Choroid plexus epithelial cell (primary cell): ENCODE results near the gene MFAP2.
A peak's percentile ranks its signal among the peaks of the same experiment; 100 is the strongest.
"Not testable (repeated sequence)": the region's sequence is repeated elsewhere in the genome, so short reads cannot be mapped to it uniquely, and the experiment has no call there.

Source experiments
- DNase-seq: peaks from one replicate; pipeline ENCODE4 v3.0.0-alpha.2; 2010; ENCODE audit warnings: low read depth
- H3K4me3 ChIP-seq: 2 replicates; pipeline ENCODE4 v1.5.1; 2011; ENCODE audit warnings: low read depth, mild to moderate bottlenecking, control low read depth, low read length, moderate library complexity
- TF ChIP-seq, protein P1 (sequence below): conservative IDR thresholded peaks from 2 replicates; pipeline ENCODE4 v1.5.1; 2011; ENCODE audit warnings: low read depth, mild to moderate bottlenecking, control low read depth, inconsistent platforms, low read length, moderate library complexity

MFAP2 gene

DNA sequence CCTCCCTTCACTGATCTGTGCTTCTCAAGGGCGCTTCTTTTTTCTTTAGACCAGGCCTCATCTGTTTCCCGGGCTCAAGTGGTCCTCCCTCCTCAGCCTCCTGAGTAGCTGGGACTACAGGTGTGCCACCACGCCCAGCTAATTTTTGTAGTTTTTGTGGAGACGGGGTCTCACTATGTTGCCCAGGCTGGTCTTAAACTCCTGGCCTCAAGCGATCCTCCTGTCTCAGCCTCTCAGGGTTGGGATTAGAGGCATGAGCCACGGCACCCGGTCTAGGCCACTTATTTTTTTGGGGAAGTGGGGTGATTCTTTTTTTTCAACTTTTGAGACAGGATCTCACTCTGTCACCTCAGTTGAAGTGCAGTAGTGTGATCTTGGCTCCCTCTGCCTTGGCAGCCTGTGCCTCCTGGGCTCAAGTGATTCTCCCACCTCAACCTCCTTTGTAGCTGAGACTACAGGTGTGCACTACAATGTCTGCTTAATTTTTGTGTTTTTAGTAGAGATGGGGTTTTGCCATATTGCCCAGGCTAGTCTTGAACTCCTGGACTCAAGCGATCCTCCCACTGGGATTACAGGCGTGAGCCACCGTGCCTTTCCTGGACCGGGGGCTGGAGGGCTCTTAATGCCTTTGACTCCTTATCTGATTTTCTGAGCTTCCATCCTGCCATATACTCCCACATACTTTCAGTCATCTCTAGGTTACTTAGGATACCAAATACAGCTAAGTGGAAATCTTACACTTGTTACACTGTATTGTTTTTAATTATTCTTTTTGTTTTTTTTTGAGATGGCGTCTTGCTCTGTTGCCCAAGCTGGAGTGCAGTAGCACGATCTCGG, 18.9 kb downstream of the MFAP2 start:
- H3K4me3 ChIP-seq: peak overlapping the region; percentile 49
- TF ChIP-seq, protein P1, sequence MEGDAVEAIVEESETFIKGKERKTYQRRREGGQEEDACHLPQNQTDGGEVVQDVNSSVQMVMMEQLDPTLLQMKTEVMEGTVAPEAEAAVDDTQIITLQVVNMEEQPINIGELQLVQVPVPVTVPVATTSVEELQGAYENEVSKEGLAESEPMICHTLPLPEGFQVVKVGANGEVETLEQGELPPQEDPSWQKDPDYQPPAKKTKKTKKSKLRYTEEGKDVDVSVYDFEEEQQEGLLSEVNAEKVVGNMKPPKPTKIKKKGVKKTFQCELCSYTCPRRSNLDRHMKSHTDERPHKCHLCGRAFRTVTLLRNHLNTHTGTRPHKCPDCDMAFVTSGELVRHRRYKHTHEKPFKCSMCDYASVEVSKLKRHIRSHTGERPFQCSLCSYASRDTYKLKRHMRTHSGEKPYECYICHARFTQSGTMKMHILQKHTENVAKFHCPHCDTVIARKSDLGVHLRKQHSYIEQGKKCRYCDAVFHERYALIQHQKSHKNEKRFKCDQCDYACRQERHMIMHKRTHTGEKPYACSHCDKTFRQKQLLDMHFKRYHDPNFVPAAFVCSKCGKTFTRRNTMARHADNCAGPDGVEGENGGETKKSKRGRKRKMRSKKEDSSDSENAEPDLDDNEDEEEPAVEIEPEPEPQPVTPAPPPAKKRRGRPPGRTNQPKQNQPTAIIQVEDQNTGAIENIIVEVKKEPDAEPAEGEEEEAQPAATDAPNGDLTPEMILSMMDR: no peak

DNA sequence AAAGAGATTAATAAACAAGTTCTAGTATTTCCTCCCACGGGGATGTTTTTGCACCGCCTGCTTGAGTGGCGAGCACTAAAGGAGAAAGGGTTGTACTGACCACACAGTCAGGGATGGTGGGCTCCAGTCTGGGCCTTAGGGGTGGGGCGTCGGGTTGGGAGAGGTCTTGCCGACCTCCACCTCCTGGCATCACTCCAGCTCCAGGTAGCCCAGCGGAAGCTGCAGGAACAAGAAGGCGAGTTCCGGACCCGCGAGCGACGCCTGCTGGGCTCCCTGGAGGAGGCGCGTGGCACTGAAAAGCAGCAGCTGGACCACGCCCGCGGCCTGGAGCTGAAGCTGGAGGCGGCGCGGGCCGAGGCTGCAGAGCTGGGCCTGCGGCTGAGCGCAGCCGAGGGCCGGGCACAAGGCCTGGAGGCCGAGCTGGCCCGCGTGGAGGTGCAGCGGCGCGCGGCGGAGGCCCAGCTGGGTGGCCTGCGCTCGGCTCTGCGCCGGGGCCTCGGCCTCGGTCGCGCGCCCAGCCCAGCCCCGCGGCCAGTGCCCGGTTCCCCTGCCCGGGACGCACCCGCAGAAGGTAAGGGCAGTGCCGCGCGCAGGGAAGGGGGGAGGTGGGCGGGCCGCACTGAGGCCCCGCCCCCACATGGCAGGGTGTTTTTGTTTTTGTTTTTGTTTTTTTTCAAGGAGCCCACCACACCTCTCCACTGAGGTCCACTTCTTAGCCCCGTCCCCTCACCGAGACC, 19.7 kb downstream of the MFAP2 start:
- DNase-seq: peak; percentile 82
- H3K4me3 ChIP-seq: peak overlapping the region; percentile 49
- TF ChIP-seq, protein P1: peak; percentile 70

More for the DNA sequence above, 18.9 kb downstream of the MFAP2 start:
- DNase-seq: no peak

DNA sequence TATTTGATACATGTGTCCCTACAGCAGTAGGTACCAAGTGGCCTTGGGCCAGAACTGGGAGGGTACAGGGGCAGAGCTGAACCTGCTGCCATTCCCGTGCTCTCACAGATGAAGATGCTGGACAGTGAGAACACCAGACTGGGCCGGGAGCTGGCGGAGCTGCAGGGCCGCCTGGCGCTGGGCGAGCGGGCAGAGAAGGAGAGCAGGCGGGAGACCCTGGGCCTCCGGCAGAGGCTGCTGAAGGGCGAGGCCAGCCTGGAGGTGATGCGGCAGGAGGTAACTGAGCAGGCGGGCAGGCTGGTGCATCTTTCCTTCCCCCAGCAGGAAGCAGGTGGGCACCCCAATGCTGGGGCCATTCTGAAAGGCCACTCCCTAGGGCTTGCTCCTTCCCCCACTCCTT, 21.9 kb downstream of the MFAP2 start:
- no peak overlapping the region for H3K4me3 ChIP-seq
- TF ChIP-seq, protein P1: no peak
- DNase-seq: no peak

DNA sequence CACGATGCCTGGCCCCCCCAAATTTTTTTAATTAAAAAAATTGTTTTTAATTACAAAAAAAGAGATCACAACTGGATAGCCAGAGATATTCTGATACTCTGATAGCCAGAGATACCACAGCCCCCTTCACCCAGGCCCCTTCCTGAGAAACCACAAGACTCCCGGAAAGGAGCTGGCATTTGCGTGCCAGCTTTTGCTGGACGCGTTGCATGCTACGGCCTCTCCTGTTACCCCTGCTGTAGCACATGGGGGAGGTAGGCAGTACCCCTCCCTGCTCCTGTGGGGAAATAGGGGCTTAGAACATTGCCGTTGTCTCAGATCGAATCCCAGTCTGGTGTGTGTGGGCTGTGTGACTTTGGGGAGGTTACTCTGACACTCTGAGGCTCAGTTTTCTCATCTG, 22.7 kb downstream of the MFAP2 start:
- no peak overlapping the region for H3K4me3 ChIP-seq
- TF ChIP-seq, protein P1: no peak
- DNase-seq: no peak

DNA sequence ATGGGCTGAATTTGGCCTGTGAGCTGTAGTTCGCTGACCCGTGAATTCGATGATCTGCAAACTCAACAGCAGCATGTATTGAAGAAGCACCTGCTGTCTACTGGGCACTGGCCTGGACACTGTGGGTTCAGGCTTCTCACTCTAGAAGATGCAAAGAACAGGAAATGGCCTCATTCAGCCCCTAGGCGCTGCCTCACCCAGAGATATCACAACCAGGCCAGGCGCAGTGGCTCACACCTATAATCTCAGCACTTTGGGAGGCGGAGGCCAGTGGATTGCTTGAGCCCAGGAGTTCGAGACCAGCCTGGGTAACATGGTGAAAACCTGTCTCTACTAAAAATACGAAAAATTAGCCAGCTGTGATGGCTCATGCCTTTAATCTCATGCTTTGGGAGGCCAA, 23.6 kb downstream of the MFAP2 start:
- H3K4me3 ChIP-seq: no peak overlapping the region
- TF ChIP-seq, protein P1: no peak
- no peak for DNase-seq

DNA sequence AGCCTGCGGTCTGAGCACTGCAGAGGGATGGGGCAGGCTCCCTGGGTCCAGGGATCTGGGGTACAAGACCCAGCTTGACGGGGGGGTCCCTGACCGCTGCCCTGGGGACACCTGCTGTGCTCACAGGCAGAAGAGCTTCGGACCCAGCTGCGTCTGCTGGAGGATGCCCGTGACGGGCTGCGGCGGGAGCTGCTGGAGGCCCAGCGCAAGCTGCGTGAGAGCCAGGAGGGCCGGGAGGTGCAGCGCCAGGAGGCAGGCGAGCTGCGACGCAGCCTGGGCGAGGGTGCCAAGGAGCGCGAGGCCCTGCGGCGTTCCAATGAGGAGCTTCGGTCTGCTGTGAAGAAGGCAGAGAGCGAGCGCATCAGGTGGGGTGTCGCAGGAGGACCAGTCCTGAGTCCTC, 25.2 kb downstream of the MFAP2 start:
- TF ChIP-seq, protein P1: no peak
- H3K4me3 ChIP-seq: no peak overlapping the region
- DNase-seq: no peak

DNA sequence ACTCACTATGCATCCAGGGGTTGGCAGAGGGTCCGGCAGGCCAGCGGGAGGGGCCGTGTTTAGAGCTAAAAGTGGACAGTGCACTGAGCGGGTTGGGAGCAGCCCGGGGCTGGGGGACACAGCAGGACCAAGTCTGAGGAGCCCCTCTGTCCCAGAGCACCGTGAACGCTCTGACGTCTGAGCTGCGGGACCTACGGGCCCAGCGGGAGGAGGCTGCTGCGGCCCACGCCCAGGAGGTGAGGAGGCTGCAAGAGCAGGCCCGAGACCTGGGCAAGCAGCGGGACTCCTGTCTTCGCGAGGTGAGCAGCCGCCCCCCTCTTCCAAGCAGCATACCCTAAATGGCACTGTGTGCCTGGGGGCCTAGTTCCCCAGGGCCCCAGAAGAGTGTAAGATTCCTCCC, 25.8 kb downstream of the MFAP2 start:
- no peak overlapping the region for H3K4me3 ChIP-seq
- DNase-seq: no peak
- TF ChIP-seq, protein P1: no peak

DNA sequence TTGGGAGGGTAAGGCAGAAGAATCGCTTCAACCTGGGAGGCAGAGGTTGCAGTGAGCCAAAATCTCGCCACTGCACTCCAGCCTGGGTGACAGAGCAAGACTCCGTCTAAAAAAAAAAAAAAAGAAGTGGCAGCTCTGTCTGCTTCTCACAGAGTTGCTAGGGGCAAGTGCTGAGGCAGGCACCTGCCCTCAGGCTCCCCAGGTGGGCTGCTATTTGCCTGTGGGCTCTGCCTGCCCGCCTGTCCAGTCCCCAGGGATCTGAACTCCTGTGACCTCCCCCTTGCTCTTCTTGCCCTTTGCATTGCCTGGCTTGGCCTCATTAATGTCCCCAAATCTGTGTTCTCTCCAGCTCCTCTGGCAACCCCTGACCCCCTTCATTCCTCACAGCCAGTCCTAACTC, 28.0 kb downstream of the MFAP2 start:
- not testable (repeated sequence) for DNase-seq, H3K4me3 ChIP-seq

DNA sequence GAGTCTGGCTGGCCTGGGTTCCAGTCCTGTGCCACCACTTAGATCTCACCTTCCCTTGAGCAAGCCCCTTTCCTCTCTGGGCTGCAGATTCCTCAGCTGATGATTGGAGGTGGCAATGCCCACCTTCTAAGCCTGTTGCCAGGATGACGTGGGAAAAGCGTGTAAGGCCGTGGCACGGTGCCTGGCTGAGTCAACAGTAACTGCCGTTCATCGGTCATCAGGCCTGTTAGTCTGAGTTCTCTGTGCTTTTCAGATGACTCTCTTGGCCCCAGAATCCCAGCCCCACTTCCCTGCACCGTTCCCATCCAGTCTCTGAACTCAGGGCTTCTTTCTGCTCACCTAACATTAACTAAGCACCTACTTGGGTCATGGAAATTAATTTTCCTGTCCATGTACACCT, 31.4 kb downstream of the MFAP2 start:
- DNase-seq: not testable (repeated sequence)

DNA sequence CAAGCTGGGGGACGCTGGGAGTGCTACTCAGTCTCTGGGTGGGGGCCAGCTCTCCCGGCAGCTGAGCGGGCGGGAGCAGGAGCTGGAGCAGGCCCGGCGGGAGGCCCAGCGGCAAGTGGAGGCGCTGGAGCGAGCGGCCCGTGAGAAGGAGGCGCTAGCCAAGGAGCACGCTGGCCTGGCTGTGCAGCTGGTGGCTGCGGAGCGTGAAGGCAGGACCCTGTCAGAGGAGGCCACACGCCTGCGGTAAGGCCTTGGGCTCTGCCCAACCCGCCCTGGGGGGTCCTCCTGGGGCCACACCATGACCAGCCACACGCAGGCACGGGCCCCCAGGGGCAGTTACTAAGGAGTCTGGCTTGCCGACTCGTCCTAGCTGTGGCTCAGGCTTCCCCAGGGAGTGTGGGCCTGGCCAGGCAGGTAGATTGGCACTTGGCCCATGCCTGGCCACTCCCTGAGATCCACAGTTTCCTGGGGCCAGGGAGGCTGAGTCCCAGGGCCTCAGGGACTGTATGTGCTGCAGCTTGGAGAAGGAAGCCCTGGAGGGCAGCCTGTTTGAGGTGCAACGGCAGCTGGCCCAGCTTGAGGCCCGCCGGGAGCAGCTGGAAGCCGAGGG, 32.0 kb downstream of the MFAP2 start:
- H3K4me3 ChIP-seq, DNase-seq: not testable (repeated sequence)

More for the DNA sequence above, 31.4 kb downstream of the MFAP2 start:
- H3K4me3 ChIP-seq: not testable (repeated sequence)
